Tibial nerve (tissue), 4 donors: Measurements from ENCODE around the gene RTP2.

Source experiments
- CTCF ChIP-seq, 5 experiments: fragments of 200-600 bp in 3 of 5; fragments of 450-650 bp in 2 of 5; sonication (generic) in 3 of 5; IDR thresholded peaks; one replicate each; pipeline ENCODE4 v1.5.1; 2016 to 2019; ENCODE audit warnings: antibody characterized with exemption in 5 of 5, mild to moderate bottlenecking in 3 of 5, moderate library complexity in 2 of 5
- EP300 ChIP-seq, 2 donors: sonication (generic); formaldehyde crosslinking; IDR thresholded peaks; one replicate each; pipeline ENCODE4 v1.6.1; 2017; ENCODE audit warnings: antibody characterized with exemption in 2 of 2, mild to moderate bottlenecking in 1 of 2
- POLR2A ChIP-seq, 2 donors: fragments of 450-650 bp; IDR thresholded peaks; one replicate each; pipeline ENCODE4 v1.6.1; 2017; ENCODE audit warnings: antibody characterized with exemption in 2 of 2, mild to moderate bottlenecking in 2 of 2, moderate library complexity in 2 of 2

- peak; percentile 97 to 100 (median 98) for TF ChIP-seq CTCF (IDR thresholded peaks at IDR 0.05)
- TF ChIP-seq POLR2A (IDR thresholded peaks at IDR 0.05): peak; percentile 22 to 70
- peak; percentile 69 to 88 for TF ChIP-seq EP300 (IDR thresholded peaks at IDR 0.05)
Observed at GRCh38 chr3:187739561-187740332, 37.4 kb upstream of the RTP2 start.
